ENCODE results near the gene PMEPA1. TPM values are rescaled to one million over a fixed set of nuclear protein-coding genes. Genes with fewer than 3 reads are reported as not detected.
A peak's percentile ranks its signal among the peaks of the same experiment; 100 is the strongest.

The PMEPA1 gene
- total RNA-seq, 3 donors from 2014 or later (not counting 1 experiment from before 2014, with no cell fraction given): 1.2 to 5.9 (median 2.4) TPM

- H3K27me3 ChIP-seq (ENCODE audit: control insufficient read depth, insufficient read depth, low read length): no peaks in the 10 kb centered on the region
- Mint-ChIP-seq H3K27ac (no peak overlapping the region), H3K27me3 (ENCODE audit: low read depth in 2 of 2) (no peaks in the 10 kb centered on the region), H3K9me3 (no peaks in the 10 kb centered on the region), H3K4me1 (peaks cover 32 to 42% of the 10 kb centered on the region in 2 donors), H3K36me3 (peaks cover 23% of the 10 kb centered on the region), H3K4me3 (no peak overlapping the region)
- DNase-seq: no peak
- H3K36me3 ChIP-seq (ENCODE audit: control insufficient read depth, insufficient read depth, low read length): peaks cover 73% of the 10 kb centered on the region
- no peak overlapping the region for H3K27ac ChIP-seq (ENCODE audit: low read length)
- H3K9me3 ChIP-seq (ENCODE audit: control insufficient read depth, insufficient read depth, low read length): no peaks in the 10 kb centered on the region
- TF ChIP-seq CTCF (IDR thresholded peaks at IDR 0.05): no peak
- WGBS (ENCODE audit: insufficient coverage): over 99% methylated on average over 8 of the region's 8 CpGs
- intact Hi-C loops (cut with micrococcal nuclease): loop anchor here (10.0 kb wide), 1 partner anchor 1045 kb away; the partner anchor contains the start of gene STX16
- H3K4me1 ChIP-seq (ENCODE audit: control insufficient read depth, insufficient read depth, low read length): peaks cover 16% of the 10 kb centered on the region
- ATAC-seq: no peak
- no peak overlapping the region for H3K4me3 ChIP-seq (ENCODE audit: low read length)
These were observed 100.0 kb downstream of the PMEPA1 start for GRCh38 chr20:57609842-57610167.

GRCh38 chr20:57609086-57609841, 100.6 kb downstream of the PMEPA1 start:
- Histone ChIP-seq H3K27me3 (ENCODE audit: control insufficient read depth, insufficient read depth, low read length) (no peaks in the 10 kb centered on the region), H3K4me3 (ENCODE audit: low read length) (no peak overlapping the region), H3K36me3 (ENCODE audit: control insufficient read depth, insufficient read depth, low read length) (peaks cover 68% of the 10 kb centered on the region), H3K4me1 (ENCODE audit: control insufficient read depth, insufficient read depth, low read length) (peaks cover 22% of the 10 kb centered on the region), H3K27ac (ENCODE audit: low read length) (no peak overlapping the region), H3K9me3 (ENCODE audit: control insufficient read depth, insufficient read depth, low read length) (no peaks in the 10 kb centered on the region)
- WGBS (ENCODE audit: insufficient coverage): 92% methylated on average over 16 of the region's 16 CpGs
- H3K36me3 Mint-ChIP-seq: peaks cover 17% of the 10 kb centered on the region
- no peaks in the 10 kb centered on the region for H3K27me3 Mint-ChIP-seq (ENCODE audit: low read depth in 2 of 2)
- DNase-seq (no peak), ATAC-seq (no peak)
- H3K27ac Mint-ChIP-seq: peak overlapping the region in 1 of 2 donors; percentile 62
- H3K4me3 Mint-ChIP-seq: no peak overlapping the region
- peaks cover 33 to 43% of the 10 kb centered on the region in 2 donors for H3K4me1 Mint-ChIP-seq
- intact Hi-C loops (cut with micrococcal nuclease): loop anchor here (10.0 kb wide), 1 partner anchor 1046 kb away; the partner anchor contains the start of gene STX16
- H3K9me3 Mint-ChIP-seq: no peaks in the 10 kb centered on the region
- no peak for TF ChIP-seq CTCF (IDR thresholded peaks at IDR 0.05)

GRCh38 chr20:57608516-57608915, 101.3 kb downstream of the PMEPA1 start:
- no peak overlapping the region for H3K27ac ChIP-seq (ENCODE audit: low read length)
- peaks cover 17% of the 10 kb centered on the region for H3K36me3 Mint-ChIP-seq
- DNase-seq (no peak), ATAC-seq (no peak)
- intact Hi-C loops (cut with micrococcal nuclease): loop anchor here (10.0 kb wide), 1 partner anchor 1046 kb away; the partner anchor contains the start of gene STX16
- H3K27ac Mint-ChIP-seq: peak overlapping the region in 1 of 2 donors; percentile 62
- H3K4me3 ChIP-seq (ENCODE audit: low read length): no peak overlapping the region
- H3K4me3 Mint-ChIP-seq: no peak overlapping the region
- H3K27me3 Mint-ChIP-seq (ENCODE audit: low read depth in 2 of 2): no peaks in the 10 kb centered on the region
- H3K9me3 ChIP-seq (ENCODE audit: control insufficient read depth, insufficient read depth, low read length): no peaks in the 10 kb centered on the region
- H3K9me3 Mint-ChIP-seq: no peaks in the 10 kb centered on the region
- H3K36me3 ChIP-seq (ENCODE audit: control insufficient read depth, insufficient read depth, low read length): peaks cover 62% of the 10 kb centered on the region
- no peak for TF ChIP-seq CTCF (IDR thresholded peaks at IDR 0.05)
- H3K4me1 ChIP-seq (ENCODE audit: control insufficient read depth, insufficient read depth, low read length): peaks cover 28% of the 10 kb centered on the region
- no peaks in the 10 kb centered on the region for H3K27me3 ChIP-seq (ENCODE audit: control insufficient read depth, insufficient read depth, low read length)
- WGBS (ENCODE audit: insufficient coverage): 86% methylated on average over 7 of the region's 7 CpGs
- peaks cover 35 to 46% of the 10 kb centered on the region in 2 donors for H3K4me1 Mint-ChIP-seq

Data from natural killer cell (primary cell).